GM10266 (cell line): ENCODE measurements around the gene TTC23L.

Source experiments
- DNase-seq: peaks from one replicate; pipeline ENCODE4 v3.0.0; 2012; ENCODE audit errors: extremely low spot score
- TF ChIP-seq, protein P1 (sequence below): IDR thresholded peaks from 2 replicates; pipeline ENCODE4 v1.5.1; 2012; ENCODE audit warnings: mild to moderate bottlenecking, low read depth; ENCODE audit not compliant: control insufficient read depth, insufficient read depth; ENCODE audit errors: missing control alignments

The TTC23L gene

DNA sequence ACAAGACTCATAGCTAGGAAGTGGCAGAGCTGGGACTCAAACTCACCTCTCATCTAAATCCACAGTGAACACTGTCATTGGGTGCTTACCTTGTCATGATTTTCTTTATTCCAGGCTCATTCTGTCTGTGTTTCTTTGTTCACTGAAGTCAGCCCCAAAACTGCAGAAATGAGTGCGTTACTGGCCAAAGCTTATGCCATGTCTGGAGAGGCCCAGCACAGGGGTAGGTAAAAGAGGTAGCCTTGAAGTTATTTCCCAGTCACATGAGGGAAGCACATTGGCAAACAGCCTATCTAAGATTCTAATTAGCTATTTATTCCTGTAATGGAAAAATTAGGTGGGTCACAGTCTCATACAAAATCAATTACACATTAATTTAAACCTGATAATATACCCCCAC is 29.8 kb downstream of the TTC23L start:
- DNase-seq, result no peak

DNA sequence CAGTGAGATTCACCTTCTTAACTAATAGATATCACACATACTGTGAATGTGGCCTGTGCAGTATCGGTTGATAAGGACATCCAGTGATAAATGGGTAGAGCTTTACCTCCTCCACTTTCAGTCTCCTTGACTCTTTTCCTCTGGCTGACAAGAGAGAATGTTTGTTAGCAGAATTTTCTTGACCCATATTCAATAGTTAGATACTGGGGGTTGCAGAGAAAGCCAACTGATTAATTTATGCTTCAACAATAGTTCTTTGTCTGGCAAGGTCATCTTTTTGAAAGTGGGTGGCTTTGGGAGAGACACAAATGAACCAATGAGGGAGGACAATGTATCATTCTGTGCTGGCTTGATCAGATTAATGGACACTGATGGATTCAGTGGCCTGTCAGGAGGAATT is 30.3 kb downstream of the TTC23L start:
- TF ChIP-seq, protein P1, sequence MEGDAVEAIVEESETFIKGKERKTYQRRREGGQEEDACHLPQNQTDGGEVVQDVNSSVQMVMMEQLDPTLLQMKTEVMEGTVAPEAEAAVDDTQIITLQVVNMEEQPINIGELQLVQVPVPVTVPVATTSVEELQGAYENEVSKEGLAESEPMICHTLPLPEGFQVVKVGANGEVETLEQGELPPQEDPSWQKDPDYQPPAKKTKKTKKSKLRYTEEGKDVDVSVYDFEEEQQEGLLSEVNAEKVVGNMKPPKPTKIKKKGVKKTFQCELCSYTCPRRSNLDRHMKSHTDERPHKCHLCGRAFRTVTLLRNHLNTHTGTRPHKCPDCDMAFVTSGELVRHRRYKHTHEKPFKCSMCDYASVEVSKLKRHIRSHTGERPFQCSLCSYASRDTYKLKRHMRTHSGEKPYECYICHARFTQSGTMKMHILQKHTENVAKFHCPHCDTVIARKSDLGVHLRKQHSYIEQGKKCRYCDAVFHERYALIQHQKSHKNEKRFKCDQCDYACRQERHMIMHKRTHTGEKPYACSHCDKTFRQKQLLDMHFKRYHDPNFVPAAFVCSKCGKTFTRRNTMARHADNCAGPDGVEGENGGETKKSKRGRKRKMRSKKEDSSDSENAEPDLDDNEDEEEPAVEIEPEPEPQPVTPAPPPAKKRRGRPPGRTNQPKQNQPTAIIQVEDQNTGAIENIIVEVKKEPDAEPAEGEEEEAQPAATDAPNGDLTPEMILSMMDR, result no peak
- DNase-seq, result no peak

More for the DNA sequence above, 29.8 kb downstream of the TTC23L start:
- TF ChIP-seq, protein P1, result no peak

DNA sequence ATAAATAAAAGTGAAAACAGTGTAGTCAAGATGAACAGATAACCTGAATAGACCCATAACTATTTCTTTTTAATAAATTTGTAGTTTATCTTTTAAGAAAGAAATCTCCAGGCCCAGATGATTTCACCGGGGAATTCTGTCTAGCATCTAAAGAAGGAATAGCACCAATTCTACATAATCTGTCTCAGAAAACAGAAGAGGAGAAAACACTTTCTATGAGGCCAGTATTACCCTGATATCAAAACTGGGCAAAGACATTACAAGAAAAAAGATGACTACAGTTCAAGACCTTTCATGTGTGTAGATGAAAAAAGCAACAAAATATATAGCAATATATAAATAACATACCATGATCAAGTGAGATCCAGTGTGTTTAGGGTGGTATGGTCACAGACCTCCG is 31.4 kb downstream of the TTC23L start:
- TF ChIP-seq, protein P1, result no peak
- DNase-seq, result no peak

DNA sequence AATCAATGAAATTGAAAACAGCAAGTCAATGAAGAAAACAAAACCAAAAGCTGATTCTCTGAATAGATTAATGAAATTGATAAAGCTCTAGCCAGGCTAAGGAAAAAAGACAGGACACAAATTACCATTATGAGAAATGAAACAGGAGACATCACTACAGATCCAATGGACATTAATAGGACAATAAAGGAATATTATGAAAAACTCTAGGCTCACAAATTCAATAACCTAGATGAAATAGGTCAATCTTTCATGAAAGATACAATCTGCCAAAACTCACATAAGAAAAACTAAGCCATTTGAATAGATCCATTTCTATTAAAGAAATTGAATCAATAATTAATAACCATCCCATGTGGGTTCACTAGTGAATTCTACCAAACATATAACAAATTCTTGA is 37.3 kb downstream of the TTC23L start:
- TF ChIP-seq, protein P1, result no peak

DNA sequence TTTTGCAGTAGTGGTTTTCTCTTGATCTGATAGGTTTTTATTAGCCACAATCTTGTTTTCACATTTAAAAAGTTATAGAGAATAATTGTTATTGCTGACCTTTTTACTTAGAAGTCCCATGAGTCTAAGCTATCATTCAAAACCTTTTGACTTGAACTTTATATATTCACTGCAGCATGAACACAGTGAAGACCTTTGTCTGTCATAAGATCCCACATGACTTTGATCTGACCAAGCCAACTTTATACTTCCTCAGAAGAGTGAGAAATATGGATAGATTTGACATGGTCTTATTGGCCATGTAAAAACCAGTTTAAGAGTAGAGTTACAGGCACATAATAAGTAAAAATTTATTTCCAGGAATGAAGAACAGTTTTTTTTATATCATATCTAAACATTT is 42.3 kb downstream of the TTC23L start:
- TF ChIP-seq, protein P1, result no peak
- DNase-seq, result no peak

More for the DNA sequence above, 37.3 kb downstream of the TTC23L start:
- no peak for DNase-seq

DNA sequence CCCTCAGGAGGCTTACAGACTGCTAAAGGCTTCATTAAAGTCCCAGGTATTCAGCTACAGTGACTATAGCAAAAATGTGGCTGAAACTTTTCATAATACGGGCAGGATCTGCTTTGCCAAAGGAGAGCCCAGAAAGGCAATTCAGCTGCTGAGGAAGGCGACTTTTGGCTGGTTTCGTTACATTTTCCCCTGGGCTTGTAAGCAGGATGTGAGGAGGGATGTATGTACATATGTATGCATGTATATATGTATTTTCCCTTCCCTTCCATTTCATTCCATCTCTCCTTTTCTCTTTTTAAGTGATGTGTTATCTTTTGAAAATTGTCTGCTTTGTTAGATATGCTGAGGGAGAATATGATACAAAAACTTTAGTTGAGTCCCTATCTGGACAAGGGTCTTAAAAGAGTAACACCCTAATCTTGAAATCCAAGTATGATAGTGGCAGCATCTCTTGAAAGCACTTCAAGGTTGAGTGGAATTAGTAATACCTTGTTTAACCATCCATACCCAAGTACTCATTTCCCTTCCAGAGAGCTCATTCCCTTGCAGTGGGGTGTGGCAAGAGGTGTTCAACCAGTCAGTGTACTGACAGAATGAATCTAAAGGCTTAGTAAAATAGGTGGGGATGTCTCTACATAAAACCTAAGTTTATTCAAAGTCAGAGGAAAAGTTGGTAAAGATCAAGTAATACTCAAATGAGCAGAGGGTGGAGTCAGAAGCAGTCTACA is 47.6 kb downstream of the TTC23L start:
- no peak for DNase-seq
- TF ChIP-seq, protein P1, result no peak

DNA sequence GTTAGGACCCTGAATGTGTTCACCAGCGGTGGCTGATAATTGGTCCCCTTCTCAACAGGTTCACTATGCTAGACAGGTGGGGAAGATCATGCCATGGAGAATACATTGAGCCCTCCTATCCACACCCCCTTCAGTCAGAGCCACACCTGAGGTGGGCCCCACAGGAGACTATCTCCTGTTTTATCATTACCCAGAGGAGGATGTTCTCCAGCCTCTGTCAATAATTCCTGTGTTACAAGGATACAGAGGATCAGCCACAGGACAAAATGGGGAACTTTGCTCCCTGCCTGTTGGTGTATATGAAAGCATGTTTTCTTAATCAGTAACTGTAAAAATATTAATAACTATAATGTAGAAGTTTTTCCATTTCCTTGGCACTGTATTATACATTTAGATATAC is 50.4 kb downstream of the TTC23L start:
- TF ChIP-seq, protein P1, result no peak
- no peak for DNase-seq
